ENCODE data around the gene SUMF1.

DNA sequence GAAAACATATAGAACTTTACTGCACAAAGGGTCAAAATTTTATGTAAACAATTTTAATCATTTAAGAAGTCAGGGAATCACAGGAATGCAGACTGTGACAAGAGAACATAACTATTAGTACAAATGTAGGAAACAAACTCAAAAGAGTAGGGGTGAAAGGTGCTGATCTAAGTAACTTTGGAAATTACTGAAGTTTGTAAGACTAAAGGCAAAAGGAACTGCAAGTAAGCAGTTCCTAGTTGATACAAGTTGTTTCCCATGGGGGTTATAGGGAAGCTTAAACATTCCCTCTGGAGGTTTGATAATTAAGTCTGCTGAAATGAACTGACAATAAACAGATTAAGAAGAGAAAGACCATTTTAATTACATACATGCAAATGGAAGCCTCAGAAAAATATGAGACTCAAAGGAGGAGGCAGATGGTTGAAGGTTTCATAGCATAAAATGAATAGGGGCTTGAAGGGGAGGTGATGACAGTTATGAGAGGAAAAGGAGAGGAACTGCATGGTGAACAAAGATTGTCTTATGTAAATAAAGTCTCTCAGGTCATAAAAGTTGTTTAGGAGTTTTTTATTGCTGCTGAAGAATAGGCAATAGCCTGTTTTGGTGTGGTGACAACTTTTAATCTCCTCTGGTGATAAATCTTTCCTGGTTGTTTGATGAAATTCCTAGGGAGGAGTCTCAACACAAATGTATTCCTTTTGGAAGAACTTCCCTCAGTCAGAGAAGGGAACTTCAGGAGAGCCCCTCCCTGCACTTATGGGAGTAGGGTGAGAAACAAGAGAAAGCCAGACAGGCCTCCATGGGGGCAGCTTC lies 146.8 kb downstream of the SUMF1 start:
- TF ChIP-seq, protein P1, sequence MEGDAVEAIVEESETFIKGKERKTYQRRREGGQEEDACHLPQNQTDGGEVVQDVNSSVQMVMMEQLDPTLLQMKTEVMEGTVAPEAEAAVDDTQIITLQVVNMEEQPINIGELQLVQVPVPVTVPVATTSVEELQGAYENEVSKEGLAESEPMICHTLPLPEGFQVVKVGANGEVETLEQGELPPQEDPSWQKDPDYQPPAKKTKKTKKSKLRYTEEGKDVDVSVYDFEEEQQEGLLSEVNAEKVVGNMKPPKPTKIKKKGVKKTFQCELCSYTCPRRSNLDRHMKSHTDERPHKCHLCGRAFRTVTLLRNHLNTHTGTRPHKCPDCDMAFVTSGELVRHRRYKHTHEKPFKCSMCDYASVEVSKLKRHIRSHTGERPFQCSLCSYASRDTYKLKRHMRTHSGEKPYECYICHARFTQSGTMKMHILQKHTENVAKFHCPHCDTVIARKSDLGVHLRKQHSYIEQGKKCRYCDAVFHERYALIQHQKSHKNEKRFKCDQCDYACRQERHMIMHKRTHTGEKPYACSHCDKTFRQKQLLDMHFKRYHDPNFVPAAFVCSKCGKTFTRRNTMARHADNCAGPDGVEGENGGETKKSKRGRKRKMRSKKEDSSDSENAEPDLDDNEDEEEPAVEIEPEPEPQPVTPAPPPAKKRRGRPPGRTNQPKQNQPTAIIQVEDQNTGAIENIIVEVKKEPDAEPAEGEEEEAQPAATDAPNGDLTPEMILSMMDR (IDR thresholded peaks at IDR 0.05; ENCODE audit: low read length) = no peak
- TF ChIP-seq EZH2phosphoT487 (IDR thresholded peaks at IDR 0.05; ENCODE audit: low read length) (no peak), EZH2 (optimal IDR thresholded peaks at IDR 0.05; ENCODE audit: low read depth, low read length) (no peak)
